ENCODE measurements around the gene EARS2.

EARS2 gene

GRCh38 chr16:23482778-23483177 lies 74.4 kb downstream of the EARS2 start:
- DNase-seq (ENCODE audit: low read depth): no peak

- no peak for DNase-seq (ENCODE audit: low read depth)
These were observed 76.9 kb downstream of the EARS2 start for GRCh38 chr16:23480257-23480656.

GRCh38 chr16:23479138-23479537 lies 78.0 kb downstream of the EARS2 start:
- DNase-seq (ENCODE audit: low read depth): no peak

- DNase-seq (ENCODE audit: low read depth): no peak
These were observed 78.6 kb downstream of the EARS2 start for GRCh38 chr16:23478566-23478965.

- no peak for DNase-seq (ENCODE audit: low read depth)
These were observed 80.9 kb downstream of the EARS2 start for GRCh38 chr16:23476289-23476688.

Data from stimulated activated CD8-positive, alpha-beta memory T cell treated with anti-CD3 and anti-CD28 coated beads, Interleukin-15, amount 100 ng/mL, for 1 hour (primary cell).